Stomach smooth muscle (tissue), 2 donors: ENCODE results near the gene PTPN1.

ENCODE experiments used
- H3K27ac ChIP-seq: one replicate; pipeline ENCODE4 v1.7.0; 2013; ENCODE audit warnings: mild to moderate bottlenecking, low read length, inconsistent platforms
- H3K27me3 ChIP-seq, 2 donors: one replicate each; pipeline ENCODE4 v1.7.0; 2013; ENCODE audit warnings: low read length in 2 of 2; ENCODE audit not compliant: insufficient read depth in 2 of 2, control insufficient read depth in 1 of 2
- H3K36me3 ChIP-seq, 2 donors: one replicate each; pipeline ENCODE4 v1.7.0; 2013; ENCODE audit warnings: low read length in 2 of 2; ENCODE audit not compliant: control insufficient read depth in 2 of 2, insufficient read depth in 2 of 2
- H3K4me1 ChIP-seq: one replicate; pipeline ENCODE4 v1.7.0; 2013; ENCODE audit warnings: low read length; ENCODE audit not compliant: control insufficient read depth, insufficient read depth
- H3K4me3 ChIP-seq, 2 donors: one replicate each; pipeline ENCODE4 v1.7.0; 2013; ENCODE audit warnings: low read length in 2 of 2
- H3K9ac ChIP-seq, 2 donors: one replicate each; pipeline ENCODE4 v1.7.0; 2013; ENCODE audit warnings: low read length in 2 of 2, mild to moderate bottlenecking in 1 of 2
- H3K9me3 ChIP-seq, 2 donors: one replicate each; pipeline ENCODE4 v1.7.0; 2013; ENCODE audit warnings: low read length in 2 of 2; ENCODE audit not compliant: control insufficient read depth in 2 of 2
- donor health status: healthy.
- donor health status: Pancreatic carcinoma.

The PTPN1 gene

DNA sequence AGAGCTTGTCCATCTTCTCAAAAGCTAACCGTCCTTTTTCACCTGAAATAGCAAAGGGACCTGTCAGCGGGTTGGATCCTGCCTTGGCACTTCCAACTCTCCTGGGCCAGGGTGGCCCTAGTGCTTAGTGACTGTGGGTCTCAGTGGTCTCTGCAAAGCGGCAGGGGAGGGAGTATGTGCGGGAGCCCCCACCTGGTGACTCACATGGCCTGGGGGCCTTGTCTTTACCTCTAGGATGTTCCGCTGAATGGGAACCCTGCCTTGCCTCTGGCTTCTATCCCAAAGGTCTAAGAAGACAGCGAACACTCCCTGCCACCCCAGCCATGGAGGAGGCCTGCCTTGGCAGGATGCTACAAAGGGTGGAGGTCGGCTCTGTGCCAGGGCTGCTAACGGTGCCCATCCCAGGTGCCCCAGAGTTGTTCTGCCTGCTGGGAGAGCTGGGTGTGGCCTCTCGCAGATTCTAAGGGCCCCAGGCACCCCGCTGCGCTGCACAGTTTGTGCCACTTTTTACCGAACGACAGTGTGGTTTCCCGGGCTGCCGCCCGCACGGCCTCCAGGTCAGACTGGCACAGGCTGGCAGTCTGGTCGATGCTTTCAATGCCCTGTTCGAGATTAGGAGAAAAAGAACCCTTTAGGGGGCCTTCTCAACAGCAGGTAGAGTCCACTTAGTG is 77.2 kb downstream of the PTPN1 start:
- Histone ChIP-seq H3K4me3 (no peak overlapping the region), H3K9ac (no peak overlapping the region), H3K27ac (no peak overlapping the region), H3K9me3 (no peaks in the 10 kb centered on the region), H3K27me3 (no peaks in the 10 kb centered on the region), H3K4me1 (peaks cover 8% of the 10 kb centered on the region), H3K36me3 (peaks cover 27 to 35% of the 10 kb centered on the region in 2 donors)

DNA sequence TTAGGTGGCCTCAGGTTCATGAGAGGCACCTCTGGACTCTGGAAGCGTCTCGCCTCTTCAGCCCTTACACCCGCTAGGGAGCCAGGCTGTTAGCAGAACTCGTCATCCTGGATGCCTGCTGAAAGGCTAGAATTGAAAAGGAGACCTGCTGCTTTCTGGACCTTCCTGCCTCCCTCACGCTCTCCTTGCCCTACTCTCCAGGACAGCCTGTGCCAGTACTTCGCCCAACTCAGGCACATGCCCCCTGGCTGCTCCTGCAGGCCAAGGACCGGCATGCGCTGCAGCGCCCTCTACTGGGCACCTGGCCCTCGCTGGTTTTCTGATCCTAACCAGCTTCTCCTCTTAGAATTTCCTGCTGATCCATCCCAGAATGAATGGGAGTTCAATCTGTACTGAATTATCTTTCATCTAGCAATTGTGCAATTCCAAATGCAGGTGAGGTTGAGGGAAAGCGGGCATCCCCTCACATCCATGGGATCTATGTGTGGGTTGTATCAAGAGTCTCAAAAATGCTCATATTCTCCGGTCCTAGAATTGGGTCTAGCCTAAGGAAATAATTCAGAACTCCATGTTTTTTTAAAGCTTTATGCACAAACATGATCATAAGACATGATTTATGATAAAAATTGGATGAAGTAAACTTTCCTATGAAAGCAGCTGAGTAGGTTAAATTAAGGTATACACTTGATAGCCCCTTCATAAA is 78.0 kb downstream of the PTPN1 start:
- Histone ChIP-seq H3K36me3 (peaks cover 25 to 28% of the 10 kb centered on the region in 2 donors), H3K9ac (no peak overlapping the region), H3K4me1 (peaks cover 15% of the 10 kb centered on the region), H3K9me3 (no peaks in the 10 kb centered on the region), H3K27ac (no peak overlapping the region), H3K27me3 (no peaks in the 10 kb centered on the region), H3K4me3 (no peak overlapping the region)

DNA sequence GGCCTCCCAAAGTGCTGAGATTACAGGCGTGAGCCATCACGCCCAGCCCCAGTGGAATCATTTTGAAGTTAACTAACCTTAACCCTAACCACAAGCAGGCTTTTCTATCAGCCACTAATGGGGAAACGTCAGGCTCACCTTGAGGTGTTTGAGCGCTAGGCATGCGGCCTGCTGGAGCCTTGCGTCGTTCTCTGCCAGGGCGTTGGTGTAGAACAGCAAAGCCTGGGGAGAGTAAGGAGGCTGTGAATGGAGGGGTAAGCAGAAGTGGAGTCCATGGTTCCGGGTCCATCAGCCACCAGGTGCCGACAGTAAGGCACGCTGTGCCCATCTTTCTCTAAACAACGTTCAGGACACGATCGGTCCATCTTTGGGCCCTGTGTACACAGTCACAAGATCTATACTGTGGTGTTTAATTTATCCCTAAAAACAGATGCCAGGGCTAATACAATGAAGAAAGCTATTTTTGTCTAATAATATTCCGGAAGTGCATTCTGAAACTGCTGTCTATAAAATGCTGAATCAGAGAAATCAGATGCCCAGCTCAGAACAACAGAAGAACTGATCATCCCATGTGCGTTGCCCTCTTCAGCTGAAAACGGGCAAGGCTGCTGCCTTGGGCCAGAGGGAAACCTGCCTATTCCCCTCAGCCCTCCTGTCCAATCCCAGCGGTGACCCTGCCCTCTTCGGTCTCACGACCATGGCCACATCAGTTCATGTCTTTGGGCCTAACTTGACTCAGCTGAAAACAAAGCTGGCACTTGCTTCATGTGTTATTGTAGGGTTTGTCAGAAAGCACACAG is 79.6 kb downstream of the PTPN1 start:
- no peaks in the 10 kb centered on the region for H3K27me3 ChIP-seq
- no peak overlapping the region for H3K9ac ChIP-seq
- no peak overlapping the region for H3K27ac ChIP-seq
- H3K36me3 ChIP-seq = peaks cover 16 to 21% of the 10 kb centered on the region in 2 donors
- H3K4me1 ChIP-seq = peaks cover 15% of the 10 kb centered on the region
- H3K4me3 ChIP-seq = no peak overlapping the region
- H3K9me3 ChIP-seq = no peaks in the 10 kb centered on the region

DNA sequence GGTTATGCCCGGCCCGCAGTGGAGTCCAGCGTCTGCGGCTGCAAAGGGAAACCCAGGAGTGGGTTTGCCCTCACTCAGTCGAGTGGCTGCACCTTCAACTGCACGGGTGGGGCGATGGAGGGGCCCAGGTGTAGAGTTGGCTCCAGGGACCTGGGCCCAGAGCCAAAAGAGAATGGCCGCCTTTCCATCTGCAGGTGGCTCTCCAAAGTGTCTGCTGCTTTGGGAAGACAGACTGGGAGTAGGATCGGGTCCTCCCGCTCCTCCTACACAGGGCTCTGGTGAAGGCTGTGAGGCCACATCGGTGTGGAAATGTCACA is 80.1 kb downstream of the PTPN1 start:
- H3K36me3 ChIP-seq = peaks cover 16 to 21% of the 10 kb centered on the region in 2 donors
- H3K9ac ChIP-seq = no peak overlapping the region
- H3K27ac ChIP-seq = no peak overlapping the region
- H3K9me3 ChIP-seq = no peaks in the 10 kb centered on the region
- H3K27me3 ChIP-seq = peaks cover 1 to 4% of the 10 kb centered on the region in 2 donors
- no peak overlapping the region for H3K4me3 ChIP-seq
- peaks cover 17% of the 10 kb centered on the region for H3K4me1 ChIP-seq

DNA sequence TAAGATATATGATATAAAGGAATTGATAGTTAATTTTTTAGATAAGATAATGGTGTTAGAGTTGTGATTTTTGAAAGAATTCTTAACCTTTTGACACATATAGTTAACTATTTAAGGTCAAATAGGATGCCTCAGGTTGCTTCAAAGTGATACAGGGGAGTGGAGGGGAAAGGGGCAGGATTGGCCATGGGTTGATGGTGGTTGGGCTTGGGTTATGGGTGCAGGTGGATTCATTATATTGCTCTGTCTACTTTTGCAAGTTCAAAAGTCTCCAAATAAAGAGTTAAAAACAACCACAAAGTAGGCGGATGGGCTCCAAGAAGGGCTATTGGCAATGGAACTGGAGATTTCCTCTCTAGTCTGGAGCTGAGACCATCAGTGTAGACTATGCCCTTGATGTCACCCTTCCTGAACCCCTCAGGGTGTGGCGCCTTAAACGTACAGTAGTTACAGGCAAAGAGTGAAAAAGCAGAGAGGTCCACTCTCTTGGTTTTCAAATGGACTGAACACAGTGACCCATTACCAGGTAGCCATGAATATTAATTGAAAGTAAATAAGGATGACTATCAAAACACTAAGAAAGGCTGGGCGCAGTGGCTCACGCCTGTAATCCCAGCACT is 81.2 kb downstream of the PTPN1 start:
- no peak overlapping the region for H3K4me3 ChIP-seq
- H3K9ac ChIP-seq = no peak overlapping the region
- H3K27ac ChIP-seq = no peak overlapping the region
- peaks cover 9 to 15% of the 10 kb centered on the region in 2 donors for H3K36me3 ChIP-seq
- peaks cover 20% of the 10 kb centered on the region for H3K4me1 ChIP-seq
- H3K9me3 ChIP-seq = no peaks in the 10 kb centered on the region
- peaks cover 5 to 12% of the 10 kb centered on the region in 2 donors for H3K27me3 ChIP-seq

DNA sequence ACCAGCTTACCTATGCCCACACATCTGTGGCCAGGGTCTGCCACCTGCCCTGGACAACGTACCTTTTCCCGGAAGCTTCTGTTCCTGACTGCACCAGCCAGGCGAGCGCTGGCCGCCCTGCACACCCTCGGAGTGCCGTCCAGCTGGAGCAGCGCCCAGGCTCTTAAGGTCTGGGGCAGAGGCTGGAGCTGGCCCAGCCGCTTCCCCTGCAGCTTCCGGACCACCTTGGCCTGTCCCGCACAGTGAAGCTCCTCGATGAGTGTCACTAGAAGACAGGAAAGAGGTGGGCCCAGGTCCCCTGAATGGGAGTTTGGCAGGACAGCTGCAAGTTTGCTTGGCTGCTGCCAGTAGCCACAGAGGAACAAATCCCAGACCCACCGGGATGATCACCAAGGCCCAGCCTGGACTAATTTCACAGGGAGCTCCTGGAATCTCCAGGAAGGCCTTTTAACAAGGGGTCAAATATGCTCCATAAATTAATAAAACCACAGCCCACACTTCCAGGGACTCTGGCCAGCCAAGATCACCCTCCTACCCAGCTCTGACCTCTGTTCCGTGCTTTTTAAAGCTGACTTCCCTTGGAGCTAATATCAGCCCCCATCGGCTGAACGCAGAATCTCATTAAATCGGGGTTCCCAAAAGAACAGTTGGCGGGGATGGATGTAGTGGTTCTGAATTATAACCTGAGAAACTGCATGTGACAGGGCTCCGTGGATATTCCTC is 82.3 kb downstream of the PTPN1 start:
- no peaks in the 10 kb centered on the region for H3K9me3 ChIP-seq
- no peak overlapping the region for H3K27ac ChIP-seq
- peaks cover 0 to 5% of the 10 kb centered on the region in 2 donors for H3K36me3 ChIP-seq
- no peak overlapping the region for H3K4me3 ChIP-seq
- H3K4me1 ChIP-seq = peaks cover 20% of the 10 kb centered on the region
- H3K9ac ChIP-seq = no peak overlapping the region
- peaks cover 11 to 20% of the 10 kb centered on the region in 2 donors for H3K27me3 ChIP-seq

DNA sequence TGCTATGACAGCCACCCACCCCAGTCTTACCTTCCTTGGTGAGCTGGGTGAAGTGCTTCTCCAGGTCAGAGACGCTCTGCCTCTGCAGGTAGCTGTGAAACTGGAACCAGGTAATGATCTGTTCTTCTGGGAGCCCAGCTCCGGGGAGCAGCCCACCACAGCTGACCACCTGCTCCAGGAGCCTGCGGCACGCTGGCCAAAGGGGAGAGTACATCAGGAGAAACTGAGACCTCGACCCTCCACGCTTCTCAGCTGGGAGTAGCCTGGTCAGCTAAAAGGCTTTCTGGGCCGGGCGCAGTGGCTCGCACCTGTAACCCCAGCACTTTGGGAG is 82.8 kb downstream of the PTPN1 start:
- H3K27me3 ChIP-seq = peaks cover 12 to 25% of the 10 kb centered on the region in 2 donors
- H3K9ac ChIP-seq = no peak overlapping the region
- no peaks in the 10 kb centered on the region for H3K9me3 ChIP-seq
- H3K4me1 ChIP-seq = peaks cover 20% of the 10 kb centered on the region
- peaks cover 0 to 5% of the 10 kb centered on the region in 2 donors for H3K36me3 ChIP-seq
- no peak overlapping the region for H3K27ac ChIP-seq
- H3K4me3 ChIP-seq = no peak overlapping the region

DNA sequence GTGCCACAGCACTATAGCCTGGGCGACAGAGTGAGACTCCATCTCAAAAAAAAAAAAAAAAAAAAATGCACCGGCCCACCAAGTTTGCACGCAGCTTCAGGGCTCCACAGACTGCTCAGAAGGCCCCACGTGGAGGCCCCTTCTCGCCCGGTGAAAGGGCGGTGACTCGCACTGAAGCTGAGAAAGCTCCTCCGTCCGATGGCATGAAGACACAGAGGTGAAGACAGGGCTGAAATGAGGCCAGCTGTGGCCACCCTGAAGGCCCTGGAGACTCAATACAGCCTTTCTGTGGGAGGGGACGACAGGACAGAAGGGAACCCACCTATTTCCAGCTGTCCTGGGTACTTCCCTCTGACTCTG is 84.0 kb downstream of the PTPN1 start:
- Histone ChIP-seq H3K4me1 (peaks cover 20% of the 10 kb centered on the region), H3K4me3 (no peak overlapping the region), H3K27me3 (peaks cover 12 to 25% of the 10 kb centered on the region in 2 donors), H3K9ac (no peak overlapping the region), H3K36me3 (no peaks in the 10 kb centered on the region), H3K9me3 (no peaks in the 10 kb centered on the region), H3K27ac (no peak overlapping the region)

DNA sequence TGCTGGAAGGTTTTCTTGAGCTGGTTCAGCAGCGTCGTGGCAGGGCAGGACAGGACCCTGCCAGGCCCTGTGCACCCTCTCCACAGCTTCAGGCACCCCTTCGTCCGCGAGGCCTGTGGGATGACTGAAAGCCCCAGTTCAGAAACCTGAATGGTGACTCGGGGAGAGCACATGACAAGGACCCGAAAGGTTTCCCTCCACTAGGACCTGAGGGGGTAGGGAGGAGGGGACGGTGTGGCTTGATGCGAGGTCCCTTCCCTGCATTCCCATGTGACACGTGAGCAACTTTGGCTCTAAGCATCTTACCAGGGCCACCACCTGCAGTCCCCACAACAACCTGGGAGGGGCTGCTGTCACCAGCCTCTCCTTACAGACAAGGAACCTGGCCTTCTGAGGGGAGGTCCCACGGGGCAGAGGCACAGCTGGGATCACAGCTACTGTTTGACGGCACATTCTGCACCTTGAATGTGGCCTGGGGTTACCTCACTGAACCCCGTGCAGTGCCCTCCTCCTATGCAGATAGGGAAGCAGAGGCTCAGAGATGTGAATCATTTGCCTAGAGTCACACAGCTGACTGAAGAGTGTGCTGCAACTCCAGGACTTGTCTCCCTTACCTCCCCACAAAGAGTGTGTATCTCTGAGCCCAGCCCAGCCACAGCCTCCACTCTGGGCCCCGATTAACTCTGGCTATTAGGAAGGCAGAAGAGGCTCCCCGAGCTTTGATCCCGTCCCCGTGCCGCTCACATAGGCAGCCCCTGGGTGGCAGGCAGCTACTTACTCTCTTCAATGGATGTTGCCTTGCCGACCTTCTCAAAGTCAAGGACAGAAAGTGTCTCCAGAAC is 84.6 kb downstream of the PTPN1 start:
- Histone ChIP-seq H3K36me3 (no peaks in the 10 kb centered on the region), H3K4me3 (no peak overlapping the region), H3K4me1 (peaks cover 20% of the 10 kb centered on the region), H3K27ac (no peak overlapping the region), H3K9me3 (no peaks in the 10 kb centered on the region), H3K9ac (no peak overlapping the region), H3K27me3 (peaks cover 12 to 28% of the 10 kb centered on the region in 2 donors)
